Measurements from ENCODE around the gene SORCS2.

Gene SORCS2

DNA sequence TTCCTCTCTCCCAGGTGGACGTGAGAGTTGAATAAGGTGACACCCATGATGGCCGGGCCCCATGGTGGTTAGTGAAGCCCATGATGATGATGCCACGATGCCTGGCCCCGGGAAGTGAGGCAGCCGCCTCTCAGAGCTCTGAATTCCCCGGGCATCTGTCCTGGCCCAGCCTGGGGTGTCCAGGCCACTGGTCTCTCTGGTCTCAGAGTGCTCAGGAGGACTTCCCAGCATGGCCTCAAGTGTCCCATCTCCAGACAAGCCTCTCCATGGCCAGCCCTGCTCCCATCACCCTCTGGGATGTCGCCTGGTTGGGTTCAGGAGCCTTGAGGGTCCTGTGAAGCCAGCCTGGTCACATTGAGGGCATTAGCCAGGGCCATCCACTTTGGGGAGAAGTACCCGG lies 267.1 kb downstream of the SORCS2 start:
- no peaks in the 10 kb centered on the region for H3K27me3 ChIP-seq (ENCODE audit: control insufficient read depth, low read length)
- H3K4me1 ChIP-seq (ENCODE audit: control insufficient read depth, low read length) = peaks cover 12% of the 10 kb centered on the region
- no peaks in the 10 kb centered on the region for H3K36me3 ChIP-seq (ENCODE audit: control insufficient read depth, low read length)
- H3K79me2 ChIP-seq (ENCODE audit: control insufficient read depth, low read length) = no peaks in the 10 kb centered on the region
- no peak overlapping the region for H3K4me3 ChIP-seq (ENCODE audit: low read length)
- no peak overlapping the region for H3K27ac ChIP-seq (ENCODE audit: low read depth, low read length)
- TF ChIP-seq, protein P1, sequence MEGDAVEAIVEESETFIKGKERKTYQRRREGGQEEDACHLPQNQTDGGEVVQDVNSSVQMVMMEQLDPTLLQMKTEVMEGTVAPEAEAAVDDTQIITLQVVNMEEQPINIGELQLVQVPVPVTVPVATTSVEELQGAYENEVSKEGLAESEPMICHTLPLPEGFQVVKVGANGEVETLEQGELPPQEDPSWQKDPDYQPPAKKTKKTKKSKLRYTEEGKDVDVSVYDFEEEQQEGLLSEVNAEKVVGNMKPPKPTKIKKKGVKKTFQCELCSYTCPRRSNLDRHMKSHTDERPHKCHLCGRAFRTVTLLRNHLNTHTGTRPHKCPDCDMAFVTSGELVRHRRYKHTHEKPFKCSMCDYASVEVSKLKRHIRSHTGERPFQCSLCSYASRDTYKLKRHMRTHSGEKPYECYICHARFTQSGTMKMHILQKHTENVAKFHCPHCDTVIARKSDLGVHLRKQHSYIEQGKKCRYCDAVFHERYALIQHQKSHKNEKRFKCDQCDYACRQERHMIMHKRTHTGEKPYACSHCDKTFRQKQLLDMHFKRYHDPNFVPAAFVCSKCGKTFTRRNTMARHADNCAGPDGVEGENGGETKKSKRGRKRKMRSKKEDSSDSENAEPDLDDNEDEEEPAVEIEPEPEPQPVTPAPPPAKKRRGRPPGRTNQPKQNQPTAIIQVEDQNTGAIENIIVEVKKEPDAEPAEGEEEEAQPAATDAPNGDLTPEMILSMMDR (IDR thresholded peaks at IDR 0.05; ENCODE audit: low read depth, low read length, poor library complexity, severe bottlenecking) = no peak
- no peak for TF ChIP-seq EZH2phosphoT487 (IDR thresholded peaks at IDR 0.05; ENCODE audit: borderline replicate concordance, low read length)
- H3K9me3 ChIP-seq (ENCODE audit: control insufficient read depth, insufficient read depth, low read length) = no peaks in the 10 kb centered on the region
- H3K9me2 ChIP-seq (replicated peaks; ENCODE audit: control insufficient read depth, low read length) = no peaks in the 10 kb centered on the region
- no peak overlapping the region for H3K4me2 ChIP-seq (ENCODE audit: low read length)
- H4K20me1 ChIP-seq (ENCODE audit: control insufficient read depth, insufficient read depth, low read depth, low read length) = no peaks in the 10 kb centered on the region
- H3F3A ChIP-seq (ENCODE audit: control insufficient read depth, insufficient read depth) = no peaks in the 10 kb centered on the region

DNA sequence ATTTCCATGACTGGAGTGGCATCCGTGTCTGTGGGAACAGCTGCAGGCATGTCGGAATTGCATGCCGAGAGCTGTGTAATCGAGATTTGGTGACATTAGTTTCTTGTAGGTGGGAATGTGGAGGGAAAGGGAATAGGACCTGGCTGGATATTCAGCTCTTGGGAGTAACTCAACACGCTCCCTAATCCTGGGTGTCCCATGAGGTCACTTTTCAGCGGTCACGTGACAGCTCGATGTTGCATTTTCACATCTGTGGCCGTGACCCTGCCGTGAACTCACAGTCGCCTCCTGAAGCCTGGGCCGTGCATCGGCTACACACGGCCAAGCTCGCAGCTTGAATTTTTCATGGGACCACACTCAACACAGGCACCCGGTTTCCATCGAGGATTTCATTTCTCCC lies 268.2 kb downstream of the SORCS2 start:
- Histone ChIP-seq H3K79me2 (ENCODE audit: control insufficient read depth, low read length) (no peaks in the 10 kb centered on the region), H3F3A (ENCODE audit: control insufficient read depth, insufficient read depth) (no peaks in the 10 kb centered on the region), H3K36me3 (ENCODE audit: control insufficient read depth, low read length) (no peaks in the 10 kb centered on the region), H3K9me3 (ENCODE audit: control insufficient read depth, insufficient read depth, low read length) (no peaks in the 10 kb centered on the region), H3K4me1 (ENCODE audit: control insufficient read depth, low read length) (peaks cover 12% of the 10 kb centered on the region), H4K20me1 (ENCODE audit: control insufficient read depth, insufficient read depth, low read depth, low read length) (no peaks in the 10 kb centered on the region), H3K9me2 (replicated peaks; ENCODE audit: control insufficient read depth, low read length) (no peaks in the 10 kb centered on the region), H3K4me3 (ENCODE audit: low read length) (no peak overlapping the region), H3K4me2 (ENCODE audit: low read length) (no peak overlapping the region), H3K27me3 (ENCODE audit: control insufficient read depth, low read length) (no peaks in the 10 kb centered on the region), H3K27ac (ENCODE audit: low read depth, low read length) (no peak overlapping the region)
- TF ChIP-seq EZH2phosphoT487 (IDR thresholded peaks at IDR 0.05; ENCODE audit: borderline replicate concordance, low read length) = no peak
- TF ChIP-seq, protein P1 (IDR thresholded peaks at IDR 0.05; ENCODE audit: low read depth, low read length, poor library complexity, severe bottlenecking) = no peak

DNA sequence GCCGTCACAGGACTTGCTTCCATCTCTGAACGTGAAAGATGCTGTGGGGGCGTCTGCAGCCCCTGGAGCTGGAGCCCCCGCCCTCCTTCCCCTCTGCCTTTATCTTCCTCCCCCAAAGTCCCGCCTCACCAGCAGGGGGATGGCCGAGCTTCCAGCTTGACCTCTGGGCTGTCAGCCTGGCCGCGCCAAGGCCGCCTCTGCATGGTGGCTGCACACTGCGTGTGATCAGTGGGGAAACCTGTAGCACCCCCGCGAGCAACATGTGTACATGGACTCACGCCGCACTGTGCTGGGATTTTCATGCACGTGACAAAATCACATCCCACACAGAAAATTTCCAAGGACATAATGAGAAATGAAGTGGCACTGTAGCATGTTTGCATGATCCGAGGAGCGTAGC lies 268.9 kb downstream of the SORCS2 start:
- Histone ChIP-seq H3K9me3 (ENCODE audit: control insufficient read depth, insufficient read depth, low read length) (peaks cover 2% of the 10 kb centered on the region), H3K9me2 (replicated peaks; ENCODE audit: control insufficient read depth, low read length) (no peaks in the 10 kb centered on the region), H4K20me1 (ENCODE audit: control insufficient read depth, insufficient read depth, low read depth, low read length) (no peaks in the 10 kb centered on the region), H3K27me3 (ENCODE audit: control insufficient read depth, low read length) (no peaks in the 10 kb centered on the region), H3K36me3 (ENCODE audit: control insufficient read depth, low read length) (no peaks in the 10 kb centered on the region), H3F3A (ENCODE audit: control insufficient read depth, insufficient read depth) (no peaks in the 10 kb centered on the region), H3K27ac (ENCODE audit: low read depth, low read length) (no peak overlapping the region), H3K4me1 (ENCODE audit: control insufficient read depth, low read length) (peaks cover 12% of the 10 kb centered on the region), H3K4me2 (ENCODE audit: low read length) (no peak overlapping the region), H3K4me3 (ENCODE audit: low read length) (no peak overlapping the region), H3K79me2 (ENCODE audit: control insufficient read depth, low read length) (no peaks in the 10 kb centered on the region)
- no peak for TF ChIP-seq EZH2phosphoT487 (IDR thresholded peaks at IDR 0.05; ENCODE audit: borderline replicate concordance, low read length)

DNA sequence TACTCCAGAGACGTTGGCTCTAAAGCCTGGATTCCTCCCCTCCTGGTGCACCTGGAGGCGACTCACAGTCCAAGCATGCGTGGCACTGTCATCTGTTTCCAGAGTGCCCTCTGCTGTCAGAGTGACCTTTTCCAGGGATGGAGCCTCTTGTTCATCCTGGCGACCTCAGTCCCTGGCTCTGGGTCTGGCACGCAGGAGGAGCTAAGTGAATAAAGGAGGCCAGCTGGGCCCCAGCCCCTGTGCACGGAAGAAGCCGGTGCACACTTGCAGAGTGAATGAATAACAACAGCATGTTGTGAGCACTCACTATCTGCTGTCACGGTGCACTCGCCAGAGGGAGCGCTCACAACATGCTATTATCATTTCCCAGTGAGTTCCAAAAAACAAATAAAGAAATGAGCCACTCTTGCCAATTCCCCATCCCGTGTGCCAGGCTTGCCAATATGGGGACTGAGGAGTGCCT lies 270.2 kb downstream of the SORCS2 start:
- H3K36me3 ChIP-seq (ENCODE audit: control insufficient read depth, low read length) = no peaks in the 10 kb centered on the region
- H3K9me3 ChIP-seq (ENCODE audit: control insufficient read depth, insufficient read depth, low read length) = peaks cover 5% of the 10 kb centered on the region
- H3F3A ChIP-seq (ENCODE audit: control insufficient read depth, insufficient read depth) = no peaks in the 10 kb centered on the region
- TF ChIP-seq EZH2phosphoT487 (IDR thresholded peaks at IDR 0.05; ENCODE audit: borderline replicate concordance, low read length) = no peak
- TF ChIP-seq, protein P1 (IDR thresholded peaks at IDR 0.05; ENCODE audit: low read depth, low read length, poor library complexity, severe bottlenecking) = no peak
- H3K4me3 ChIP-seq (ENCODE audit: low read length) = no peak overlapping the region
- H3K4me1 ChIP-seq (ENCODE audit: control insufficient read depth, low read length) = peaks cover 6% of the 10 kb centered on the region
- H3K27me3 ChIP-seq (ENCODE audit: control insufficient read depth, low read length) = no peaks in the 10 kb centered on the region
- no peaks in the 10 kb centered on the region for H4K20me1 ChIP-seq (ENCODE audit: control insufficient read depth, insufficient read depth, low read depth, low read length)
- H3K9me2 ChIP-seq (replicated peaks; ENCODE audit: control insufficient read depth, low read length) = no peaks in the 10 kb centered on the region
- H3K4me2 ChIP-seq (ENCODE audit: low read length) = no peak overlapping the region
- no peaks in the 10 kb centered on the region for H3K79me2 ChIP-seq (ENCODE audit: control insufficient read depth, low read length)
- H3K27ac ChIP-seq (ENCODE audit: low read depth, low read length) = no peak overlapping the region

Data from DOHH2 (cell line).